LoVo (cell line): ENCODE data around the gene DPP6.

ENCODE experiments used
- DNase-seq: peaks from one replicate; pipeline ENCODE4 v3.0.0-alpha.2; 2016; ENCODE audit warnings: low spot score

DPP6 gene

DNA sequence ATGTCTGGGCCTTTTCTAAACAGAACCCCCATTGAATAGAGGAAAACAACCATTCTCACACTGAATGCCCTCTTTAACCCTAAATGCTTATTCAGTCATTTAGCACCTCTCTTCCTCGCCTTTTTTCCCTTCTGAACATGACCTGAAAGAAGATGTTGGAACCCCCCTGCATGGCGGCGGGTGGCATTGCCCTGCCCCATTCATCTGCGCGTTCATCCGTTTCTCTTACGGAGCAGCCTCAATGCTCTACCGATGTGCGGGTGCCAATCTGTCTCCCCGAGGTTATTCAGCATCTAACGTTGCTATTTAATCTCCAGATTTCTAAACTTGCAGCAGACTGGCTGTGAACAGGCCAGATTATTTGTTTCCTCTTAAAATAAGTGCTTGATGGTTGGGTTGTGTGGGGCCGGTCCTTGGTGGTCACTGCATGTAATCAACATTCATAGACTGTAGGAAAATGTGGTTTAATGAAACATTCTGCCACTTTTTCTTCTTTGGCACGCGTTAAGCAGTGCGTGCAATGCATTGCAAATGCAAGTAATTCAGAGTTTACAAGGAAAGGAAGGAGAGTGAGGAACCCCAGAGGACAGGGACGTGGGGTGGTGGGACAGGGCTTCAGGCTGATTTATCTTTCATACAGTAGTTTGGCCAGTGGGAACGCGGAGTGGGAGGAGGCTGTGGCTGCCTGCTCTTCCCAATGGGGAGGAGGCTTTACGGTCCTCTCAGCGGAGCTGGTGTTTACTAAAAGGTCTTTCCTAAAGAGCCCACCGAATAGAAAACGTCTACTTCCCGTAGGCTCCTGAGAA lies 286.7 kb downstream of the DPP6 start:
- DNase-seq = no peak

GRCh38 chr7:154342971-154343633 lies 290.9 kb downstream of the DPP6 start:
- no peak for DNase-seq

DNA sequence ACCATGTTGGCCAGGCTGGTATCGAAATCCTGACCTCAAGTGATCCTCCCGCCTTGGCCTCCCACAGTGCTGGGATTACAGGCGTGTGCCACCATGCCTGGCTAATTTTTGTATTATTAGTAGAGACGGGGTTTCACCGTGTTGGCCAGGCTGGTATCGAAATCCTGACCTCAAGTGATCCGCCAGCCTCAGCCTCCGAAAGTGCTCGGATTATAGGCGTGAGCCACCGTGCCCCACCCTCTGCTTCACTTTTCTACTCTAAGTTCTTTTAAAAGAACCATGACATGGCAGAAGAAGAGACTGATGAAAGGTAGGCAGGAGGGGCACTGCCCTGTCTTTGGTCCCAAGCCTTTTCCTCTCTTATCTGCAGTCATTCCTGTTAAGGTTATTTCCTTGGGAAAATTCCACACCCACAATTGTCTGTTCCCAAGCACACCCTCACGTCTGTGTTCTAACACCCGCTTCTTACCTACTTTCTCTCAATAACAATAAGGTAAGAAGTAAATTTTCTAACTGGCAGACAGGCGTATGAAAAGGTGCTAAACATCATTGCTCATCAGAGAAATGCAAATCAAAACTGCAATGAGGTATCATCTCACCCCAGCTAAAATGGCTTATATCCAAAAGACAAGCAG lies 291.7 kb downstream of the DPP6 start:
- DNase-seq = no peak

DNA sequence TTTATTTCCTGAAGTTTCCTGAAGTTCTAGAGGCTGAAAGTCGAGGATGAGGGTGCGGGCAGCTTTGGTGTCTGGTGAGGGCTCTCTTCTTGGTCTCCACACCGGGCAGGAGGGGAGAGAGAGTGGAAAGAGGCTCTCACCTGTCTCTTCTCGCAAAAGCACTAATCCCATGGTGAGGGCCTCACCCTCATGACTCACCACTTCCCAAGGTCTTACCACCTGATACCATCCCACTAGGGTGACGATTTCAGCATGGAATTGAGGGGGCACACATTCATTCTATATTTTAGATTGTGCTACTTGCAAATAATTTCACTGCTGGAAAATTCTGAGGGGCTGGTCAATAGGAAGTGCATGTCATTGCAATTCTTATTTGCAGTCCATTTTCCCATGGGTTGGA lies 292.9 kb downstream of the DPP6 start:
- DNase-seq = no peak

DNA sequence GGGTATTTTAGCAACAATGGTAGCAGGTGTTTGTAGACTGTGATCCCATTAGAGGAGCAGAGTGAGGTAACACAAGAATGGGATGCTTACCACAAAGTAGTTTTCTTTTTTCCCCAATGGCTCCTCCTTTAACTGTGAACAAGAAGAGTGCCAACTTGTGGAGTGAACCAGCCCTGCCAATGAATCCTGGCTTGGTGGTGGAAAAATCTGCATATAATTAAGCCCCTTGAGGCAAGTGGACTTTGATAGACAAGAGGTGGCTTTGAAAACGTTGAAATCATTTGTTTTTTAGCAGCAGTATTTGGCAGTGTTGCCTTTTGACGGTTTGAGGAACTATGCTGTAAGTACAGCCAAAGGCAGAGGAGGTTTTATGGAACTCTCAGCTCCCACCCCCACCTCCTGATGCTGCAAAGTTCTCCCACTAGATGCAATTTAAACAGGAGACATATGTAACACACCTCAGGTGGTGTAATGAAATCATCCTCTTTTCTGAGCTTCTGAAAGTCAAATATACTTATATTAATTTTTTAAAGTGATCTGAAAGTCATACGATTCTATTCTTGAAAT lies 295.6 kb downstream of the DPP6 start:
- no peak for DNase-seq

GRCh38 chr7:154350892-154351291 lies 298.7 kb downstream of the DPP6 start:
- DNase-seq = no peak

DNA sequence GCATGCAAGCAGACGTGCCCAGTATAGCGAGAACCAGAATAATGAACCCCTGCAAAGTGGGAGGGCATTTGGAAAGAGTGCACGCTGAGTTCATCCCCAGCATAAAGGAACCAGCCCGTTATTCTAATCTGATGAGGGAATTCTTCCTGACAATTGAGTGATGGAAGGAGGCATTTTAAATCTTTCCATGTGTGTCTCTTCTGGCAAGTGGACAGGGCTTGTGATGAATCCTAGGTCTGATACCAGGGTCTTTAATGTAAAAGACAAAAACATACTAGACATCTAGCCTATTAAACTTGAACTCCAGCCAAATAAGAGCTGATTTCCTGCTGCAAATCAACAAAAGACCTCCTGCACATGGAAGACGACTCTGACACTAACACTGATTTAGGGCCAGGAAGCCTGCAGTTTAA lies 301.2 kb downstream of the DPP6 start:
- DNase-seq = no peak

DNA sequence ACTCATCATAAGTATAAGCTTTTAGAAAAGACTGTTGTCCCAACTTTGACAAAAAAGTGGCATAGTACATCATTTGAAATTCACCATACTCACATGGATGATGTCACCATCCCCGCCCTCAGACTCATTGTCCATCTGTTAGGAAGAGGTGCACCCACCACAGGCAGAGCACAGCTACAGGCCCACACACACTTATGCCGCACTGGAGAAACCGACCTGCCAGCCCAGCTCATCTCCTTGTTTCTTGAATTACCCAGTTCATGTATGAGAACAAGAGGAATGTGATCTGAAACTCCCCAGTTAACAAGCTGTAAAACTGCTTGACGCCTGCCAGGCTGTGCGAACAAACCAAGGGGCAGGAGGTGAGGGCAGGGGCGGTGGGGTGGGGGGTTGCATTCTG lies 312.0 kb downstream of the DPP6 start:
- DNase-seq = no peak

GRCh38 chr7:154371424-154371823 lies 319.2 kb downstream of the DPP6 start:
- no peak for DNase-seq

DNA sequence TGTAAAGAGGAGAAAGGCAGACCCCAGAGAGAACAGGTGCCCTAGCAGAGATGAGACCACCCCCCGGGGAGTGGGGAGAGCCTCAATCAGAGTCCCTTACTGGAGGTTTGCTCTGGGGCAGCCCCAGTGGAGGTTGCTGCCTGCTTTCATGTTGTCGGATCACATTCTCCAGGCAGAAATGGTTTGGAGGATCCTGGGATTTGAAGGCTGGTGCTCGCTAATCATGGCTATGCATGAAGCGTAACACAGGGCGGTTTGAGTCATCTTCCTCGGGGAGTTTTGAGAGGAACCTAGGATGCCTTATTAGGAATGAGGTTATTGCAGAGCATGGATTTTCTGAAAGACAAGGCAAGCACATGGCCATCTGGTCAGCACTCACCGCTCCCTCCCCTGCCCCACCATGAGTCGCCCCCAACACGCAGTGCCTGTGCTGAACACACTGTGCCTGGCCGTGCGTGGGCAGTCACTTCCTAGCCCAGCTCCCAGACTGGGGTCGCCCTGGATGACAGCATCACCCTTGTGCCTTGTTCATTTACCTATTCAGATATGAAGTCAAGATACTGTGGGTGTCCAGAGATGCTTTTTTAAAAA lies 319.9 kb downstream of the DPP6 start:
- no peak for DNase-seq

DNA sequence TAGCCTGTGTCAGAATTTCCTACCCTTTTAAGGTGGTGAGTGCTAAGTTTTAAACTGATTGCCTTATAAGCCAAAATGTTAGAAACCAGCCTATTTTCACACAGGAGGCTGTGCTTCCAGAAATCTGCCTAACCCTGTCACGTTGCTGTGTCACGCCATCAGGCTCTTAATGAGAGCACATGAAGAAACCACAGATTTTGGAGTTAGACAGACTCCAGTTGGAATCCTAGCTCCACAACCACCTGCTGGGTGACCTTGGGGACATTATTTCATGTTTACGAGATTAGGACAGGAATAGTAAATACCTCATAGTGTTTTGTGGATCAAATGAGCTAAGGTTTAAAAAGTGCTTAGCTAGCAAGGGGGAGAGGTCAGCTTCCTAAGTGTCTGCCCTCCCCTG lies 321.8 kb downstream of the DPP6 start:
- no peak for DNase-seq

- DNase-seq = no peak
Measured at GRCh38 chr7:154375956-154376355, 323.8 kb downstream of the DPP6 start.

GRCh38 chr7:154380771-154381170 lies 328.6 kb downstream of the DPP6 start:
- no peak for DNase-seq

GRCh38 chr7:154383045-154383444 lies 330.8 kb downstream of the DPP6 start:
- no peak for DNase-seq

DNA sequence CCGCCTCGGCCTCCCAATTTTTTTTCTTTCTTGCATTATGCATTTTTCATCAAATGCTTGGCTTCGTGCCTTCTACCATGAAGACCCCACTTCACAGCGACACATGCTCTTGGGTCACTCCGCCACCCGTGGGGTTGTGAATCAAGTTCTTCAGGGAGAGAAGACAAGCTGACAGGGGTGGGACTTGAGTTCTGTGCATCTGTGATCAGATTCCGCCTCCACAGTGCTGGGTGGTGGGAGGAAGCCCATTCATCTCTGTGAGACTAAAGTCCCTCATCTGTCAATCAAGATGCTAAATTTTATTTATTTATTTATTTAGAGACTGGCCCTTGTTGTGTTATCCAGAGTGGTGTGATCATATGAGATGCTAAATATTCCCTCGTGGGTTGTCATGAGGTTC lies 333.0 kb downstream of the DPP6 start:
- no peak for DNase-seq

GRCh38 chr7:154387252-154387651 lies 335.1 kb downstream of the DPP6 start:
- no peak for DNase-seq

DNA sequence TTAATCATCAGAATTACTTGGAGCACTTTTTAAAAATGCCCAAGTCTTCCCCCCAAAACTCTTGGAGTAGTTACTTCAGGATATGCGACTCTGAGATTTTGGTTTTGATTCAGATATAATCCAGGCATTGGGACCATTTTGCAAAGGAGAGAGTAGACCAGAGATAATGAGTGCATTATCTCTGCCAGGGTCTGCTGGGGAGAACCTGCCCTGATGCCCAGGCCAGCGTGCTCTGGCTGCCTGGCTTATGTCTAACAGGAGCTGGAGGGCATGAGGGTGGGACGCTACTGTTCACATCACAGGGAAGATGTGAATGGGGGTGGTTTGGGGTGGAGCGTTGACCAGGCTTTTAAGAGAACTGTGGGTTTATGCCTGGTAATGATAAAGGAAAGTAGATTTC lies 336.2 kb downstream of the DPP6 start:
- no peak for DNase-seq

DNA sequence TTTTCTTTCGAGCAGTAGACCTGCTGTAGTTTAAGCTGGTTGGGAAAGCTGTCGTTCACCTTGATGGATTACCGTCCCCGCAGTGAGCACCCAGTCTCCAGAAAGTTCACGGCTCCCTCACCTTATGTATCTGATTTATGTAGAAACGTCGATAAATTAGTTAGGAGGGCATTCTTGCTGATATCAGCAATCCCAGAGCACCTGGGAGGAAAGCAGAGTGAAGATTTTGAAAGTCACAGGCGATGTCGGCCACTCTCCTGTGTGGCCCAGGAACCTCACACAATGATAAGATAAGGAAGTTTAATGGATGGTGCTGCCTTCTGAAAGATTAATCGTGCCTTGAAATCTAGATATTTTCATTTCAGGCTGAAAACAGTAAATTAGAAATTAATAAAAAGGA lies 336.8 kb downstream of the DPP6 start:
- DNase-seq = no peak

- DNase-seq = no peak
Measured at GRCh38 chr7:154390961-154391360, 338.8 kb downstream of the DPP6 start.

DNA sequence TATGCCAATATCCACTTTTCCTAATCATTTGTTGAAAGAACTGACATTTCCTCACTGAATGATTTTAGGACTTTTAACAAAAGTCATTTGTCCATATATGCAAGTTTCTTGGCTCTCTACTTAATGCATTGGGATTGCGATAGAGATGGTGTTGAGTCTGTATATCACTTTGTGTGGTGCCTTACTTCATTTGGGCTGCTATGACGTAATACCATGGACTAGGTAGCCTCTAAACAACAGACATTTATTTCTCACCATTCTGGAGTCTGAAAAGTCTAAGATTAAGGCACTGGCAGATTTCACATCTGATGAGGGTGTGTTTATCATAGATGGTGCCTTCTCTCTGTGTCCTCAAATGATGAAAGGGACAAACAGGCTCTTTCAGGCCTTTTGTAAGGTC lies 342.6 kb downstream of the DPP6 start:
- DNase-seq = no peak

GRCh38 chr7:154406312-154406711 lies 354.1 kb downstream of the DPP6 start:
- DNase-seq = no peak

DNA sequence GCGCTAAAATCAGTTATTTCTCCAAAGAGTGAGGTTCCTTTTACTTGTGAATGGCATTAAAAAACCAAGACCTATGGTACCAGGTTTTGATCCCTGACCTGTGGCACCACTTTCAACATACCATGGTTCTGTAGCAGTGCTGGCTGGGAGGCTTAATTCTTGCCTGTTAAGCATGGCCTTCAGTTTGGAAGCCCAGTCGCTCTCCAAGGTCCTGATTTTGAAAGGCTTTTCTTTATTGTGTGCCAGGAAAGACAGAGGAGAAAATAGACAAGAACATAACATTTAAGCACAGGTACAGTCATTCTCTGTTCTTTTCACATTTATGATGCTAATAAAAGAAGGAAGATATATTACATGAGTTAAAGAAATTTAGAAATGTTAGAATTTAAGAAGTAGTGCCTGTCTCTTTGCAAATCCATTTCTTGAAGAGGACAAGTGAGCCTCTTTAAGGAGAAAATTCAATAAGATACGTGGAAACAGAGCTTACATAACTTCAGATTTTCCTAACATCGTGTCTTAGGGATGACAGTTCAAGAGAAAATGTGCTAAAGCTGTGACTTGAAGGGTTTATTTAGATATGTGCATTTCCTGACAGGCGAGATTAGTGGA lies 357.6 kb downstream of the DPP6 start:
- peak; percentile 35 for DNase-seq
